K562 (cell line): ENCODE data around the gene DISP1. TPM values are rescaled to one million over a fixed set of nuclear protein-coding genes. Genes with fewer than 3 reads are reported as not detected.
A peak's percentile ranks its signal among the peaks of the same experiment; 100 is the strongest.

Experiments used
- BCOR ChIP-seq: fragments of 450-650 bp; IDR thresholded peaks from 2 replicates; pipeline ENCODE4 v1.6.1; 2016
- BRD4 ChIP-seq: fragments of 200-600 bp; sonication (generic); IDR thresholded peaks from 2 replicates; pipeline ENCODE4 v1.6.1; 2017; ENCODE audit warnings: inconsistent platforms
- FIP1L1 ChIP-seq: fragments of 200-400 bp; formaldehyde crosslinking; IDR thresholded peaks from 2 replicates; pipeline ENCODE4 v1.6.1; 2018; ENCODE audit warnings: mild to moderate bottlenecking, low read depth, low read length; ENCODE audit not compliant: poor library complexity, severe bottlenecking
- FOXP4 ChIP-seq: sonication (generic); formaldehyde crosslinking; IDR thresholded peaks from 2 replicates; pipeline ENCODE4 v1.8.0; 2022; ENCODE audit warnings: mild to moderate bottlenecking, missing genetic modification reagents, borderline replicate concordance
- JUND ChIP-seq, 2 experiments: IDR thresholded peaks; 2 replicates in 1 of 2; 3 replicates in 1 of 2; pipeline ENCODE4 v1.6.1; 2011; ENCODE audit warnings: borderline replicate concordance in 2 of 2, low read depth in 2 of 2, low read length in 2 of 2, improper control_type of control experiment in 1 of 2, missing biosample characterization in 1 of 2, missing genetic modification characterization in 1 of 2, missing genetic modification reagents in 1 of 2
- KAT7 ChIP-seq: sonication (generic); formaldehyde crosslinking; IDR thresholded peaks from 2 replicates; pipeline ENCODE4 v1.8.0; 2022; ENCODE audit warnings: missing genetic modification reagents, mild to moderate bottlenecking, borderline replicate concordance
- MAZ ChIP-seq, 2 experiments: fragments of 450-650 bp in 1 of 2; sonication (generic) in 1 of 2; formaldehyde crosslinking; IDR thresholded peaks in 1 of 2; conservative IDR thresholded peaks in 1 of 2; 2 replicates each; pipeline versions ENCODE4 v1.4.0 to v1.5.0; 2020; ENCODE audit warnings: mild to moderate bottlenecking in 1 of 2, missing genetic modification reagents in 1 of 2
- POLR2G ChIP-seq: fragments of 200-400 bp; formaldehyde crosslinking; IDR thresholded peaks from 2 replicates; pipeline ENCODE4 v1.6.1; 2017; ENCODE audit warnings: low read depth, mild to moderate bottlenecking, antibody characterized with exemption, low read length, moderate library complexity
- POLR2H ChIP-seq: IDR thresholded peaks from 2 replicates; pipeline ENCODE4 v1.6.1; 2016; ENCODE audit warnings: missing genetic modification characterization, low read depth, mild to moderate bottlenecking, control low read depth, missing compliant biosample characterization, moderate library complexity
- RFX7 ChIP-seq: fragments of 250-450 bp; sonication (Bioruptor Pico); IDR thresholded peaks from 2 replicates; pipeline ENCODE4 v1.5.1; 2021; ENCODE audit warnings: mild to moderate bottlenecking
- RNF219 ChIP-seq: fragments of 250-450 bp; sonication (Bioruptor Pico); IDR thresholded peaks from 2 replicates; pipeline ENCODE4 v1.5.0; 2022; ENCODE audit warnings: mild to moderate bottlenecking
- TSHZ1 ChIP-seq: fragments of 250-450 bp; sonication (Bioruptor Pico); IDR thresholded peaks from 2 replicates; pipeline ENCODE4 v1.4.0; 2020; ENCODE audit warnings: mild to moderate bottlenecking, moderate library complexity
- ZBTB11 ChIP-seq, 3 experiments: fragments of 200-800 bp in 1 of 3; fragments of 250-450 bp in 1 of 3; fragments of 450-650 bp in 1 of 3; sonication (Bioruptor Pico) in 1 of 3; sonication (Bioruptor generic) in 1 of 3; formaldehyde crosslinking in 1 of 3; IDR thresholded peaks; 2 replicates each; pipeline versions ENCODE4 v1.6.1 to v1.8.0; 2016 to 2022; ENCODE audit warnings: mild to moderate bottlenecking in 2 of 3, missing genetic modification characterization in 2 of 3, missing compliant biosample characterization in 1 of 3, moderate library complexity in 1 of 3
- polyA plus RNA-seq, 8 experiments: library from polyadenylated mRNA; depleted of rRNA in 4 of 8; stranded (reverse) in 5 of 8; unstranded in 3 of 8; fragments of >200 nt; fragmentation: Nextera tagmentation in 2 of 8; fragmentation: Illumina TruSeq in 1 of 8; extraction: Ambion mirVana in 2 of 8; extraction: Trizol in 1 of 8; gene quantifications; 2 replicates each; pipeline versions ENCODE4 v1.2.1 to v1.2.3, GENCODE V29; 2011 to 2014; ENCODE audit warnings: inconsistent platforms in 1 of 8, missing spikeins in 1 of 8
- total RNA-seq, 7 experiments: library from RNA; depleted of rRNA in 6 of 7; stranded (reverse); fragments of >200 nt in 6 of 7; fragmentation: Illumina TruSeq in 2 of 7; extraction: Trizol in 2 of 7; gene quantifications; 2 replicates each; pipeline versions ENCODE4 v1.2.1 to v1.2.3, GENCODE V29; 2011 to 2021; ENCODE audit warnings: low replicate concordance in 1 of 7

Gene DISP1
- total and polyA plus RNA-seq, 9 of the 15 experiments (the other 6 are each of a cell fraction or from before 2014, with no cell fraction given), result 0.02 to 0.35 (median 0.04) TPM; not detected in 2

GRCh38 chr1:222814536-222815439 is at the start of gene DISP1 (continued):
- no peak for TF ChIP-seq RNF219 (CRISPR knock-in tag)
- peak; percentile 82 for TF ChIP-seq POLR2G
- TF ChIP-seq MAZ (CRISPR knock-in tag; conservative IDR thresholded peaks at IDR 0.05 in 1 of 2, IDR thresholded peaks at IDR 0.05 in 1 of 2), result no peak; a peak in 1 of 4 replicates
- no peak for TF ChIP-seq POLR2H
- no peak for TF ChIP-seq TSHZ1 (CRISPR knock-in tag)
- no peak for TF ChIP-seq JUND (IDR thresholded peaks at IDR 0.05; ENCODE audit: borderline replicate concordance, low read depth, low read length)
- TF ChIP-seq JUND (tag; IDR thresholded peaks at IDR 0.05; ENCODE audit: borderline replicate concordance, low read depth, low read length), result peak; percentile 32; the same call in 1 of the 3 replicates
- no peak for TF ChIP-seq RFX7 (CRISPR knock-in tag)
- TF ChIP-seq FIP1L1, result peak; percentile 36
- TF ChIP-seq FOXP4, result no peak
- peak in 2 of 3 experiments; percentile 28 to 92; a peak in 4 of 6 replicates for TF ChIP-seq ZBTB11 (CRISPR knock-in tag; IDR thresholded peaks at IDR 0.05)
- TF ChIP-seq BRD4, result no peak
- no peak for TF ChIP-seq BCOR
- TF ChIP-seq KAT7 (CRISPR knock-in tag), result no peak
